ENCODE results near the gene OR5M11. TPM values are rescaled to one million over a fixed set of nuclear protein-coding genes. Genes with fewer than 3 reads are reported as not detected.

OR5M11 gene
- total RNA-seq, 2 experiments from 2014 or later, result not detected

Other genes with a start within 250 kb of the OR5M11 start
- gene OR8K3, start 228.1 kb downstream of the OR5M11 start, total RNA-seq, result not detected
- gene OR8K1, start 197.2 kb downstream of the OR5M11 start, total RNA-seq, result not detected
- not detected for gene OR8J1, start 189.0 kb downstream of the OR5M11 start, total RNA-seq
- gene OR8U1, start 167.6 kb downstream of the OR5M11 start, total RNA-seq, result not detected
- not detected for gene OR5AL1, start 130.6 kb downstream of the OR5M11 start, total RNA-seq
- not detected for gene OR5M3, start 69.9 kb downstream of the OR5M11 start, total RNA-seq
- gene OR5M8, start 51.9 kb downstream of the OR5M11 start, total RNA-seq, result not detected
- gene OR5M10, start 34.5 kb upstream of the OR5M11 start, total RNA-seq, result not detected
- not detected for gene OR5M1, start 71.6 kb upstream of the OR5M11 start, total RNA-seq
- not detected for gene OR5AP2, start 99.2 kb upstream of the OR5M11 start, total RNA-seq
- not detected for gene OR5AR1, start 120.4 kb upstream of the OR5M11 start, total RNA-seq
- not detected for gene OR9G1, start 155.8 kb upstream of the OR5M11 start, total RNA-seq
- not detected for gene OR9G4, start 205.4 kb upstream of the OR5M11 start, total RNA-seq

Data from activated CD4-positive, alpha-beta memory T cell treated with anti-CD3 and anti-CD28 coated beads, Interleukin-2, amount 10 ng/mL, durations not matched to agents 7 days and 5 days (primary cell).